ENCODE measurements around the gene MEMO1. TPM values are rescaled to one million over a fixed set of nuclear protein-coding genes. Genes with fewer than 3 reads are reported as not detected.
"Not testable (repeated sequence)": the region's sequence is repeated elsewhere in the genome, so short reads cannot be mapped to it uniquely, and the experiment has no call there.

MEMO1 gene
- total and polyA plus RNA-seq, 2 donors (not counting 1 experiment from before 2014, with no cell fraction given) = 44.8 to 65.8 TPM

DNA sequence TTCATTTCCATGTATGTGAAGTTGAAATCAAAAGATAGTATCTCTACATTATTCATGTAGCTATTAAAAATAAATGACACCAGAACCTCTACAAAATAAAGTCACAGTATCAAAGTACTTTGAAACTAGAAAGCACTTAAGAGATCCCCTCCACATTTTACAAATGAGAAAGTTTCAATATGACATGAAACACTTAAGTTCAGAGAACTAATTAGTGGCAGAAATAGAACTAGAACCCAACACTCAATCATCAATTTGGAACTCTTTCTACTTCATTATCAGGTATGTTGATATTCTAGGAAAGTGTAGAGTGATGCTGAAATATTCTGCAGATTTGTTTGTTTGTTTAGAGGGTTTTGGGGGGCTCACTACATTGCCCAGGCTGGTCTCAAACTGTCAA is 145.6 kb downstream of the MEMO1 start:
- no peak for TF ChIP-seq EZH2 (IDR thresholded peaks at IDR 0.05; ENCODE audit: borderline replicate concordance, insufficient read depth, low read depth, low read length, poor library complexity, severe bottlenecking)
- TF ChIP-seq, protein P1, sequence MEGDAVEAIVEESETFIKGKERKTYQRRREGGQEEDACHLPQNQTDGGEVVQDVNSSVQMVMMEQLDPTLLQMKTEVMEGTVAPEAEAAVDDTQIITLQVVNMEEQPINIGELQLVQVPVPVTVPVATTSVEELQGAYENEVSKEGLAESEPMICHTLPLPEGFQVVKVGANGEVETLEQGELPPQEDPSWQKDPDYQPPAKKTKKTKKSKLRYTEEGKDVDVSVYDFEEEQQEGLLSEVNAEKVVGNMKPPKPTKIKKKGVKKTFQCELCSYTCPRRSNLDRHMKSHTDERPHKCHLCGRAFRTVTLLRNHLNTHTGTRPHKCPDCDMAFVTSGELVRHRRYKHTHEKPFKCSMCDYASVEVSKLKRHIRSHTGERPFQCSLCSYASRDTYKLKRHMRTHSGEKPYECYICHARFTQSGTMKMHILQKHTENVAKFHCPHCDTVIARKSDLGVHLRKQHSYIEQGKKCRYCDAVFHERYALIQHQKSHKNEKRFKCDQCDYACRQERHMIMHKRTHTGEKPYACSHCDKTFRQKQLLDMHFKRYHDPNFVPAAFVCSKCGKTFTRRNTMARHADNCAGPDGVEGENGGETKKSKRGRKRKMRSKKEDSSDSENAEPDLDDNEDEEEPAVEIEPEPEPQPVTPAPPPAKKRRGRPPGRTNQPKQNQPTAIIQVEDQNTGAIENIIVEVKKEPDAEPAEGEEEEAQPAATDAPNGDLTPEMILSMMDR (IDR thresholded peaks at IDR 0.05) = no peak
- Histone ChIP-seq H4K20me1 (ENCODE audit: control insufficient read depth, insufficient read depth, low read length, poor library complexity, severe bottlenecking) (no peaks in the 10 kb centered on the region), H2AFZ (ENCODE audit: insufficient read depth, low read depth, low read length, poor library complexity, severe bottlenecking) (no peak overlapping the region), H3K79me2 (ENCODE audit: control insufficient read depth, insufficient read depth, low read length) (no peaks in the 10 kb centered on the region), H3K9ac (ENCODE audit: low read length) (no peak overlapping the region), H3K9me3 (ENCODE audit: control extremely low read depth in 1 of 3, control insufficient read depth in 2 of 3, insufficient read depth in 1 of 3, low read length in 2 of 3) (no peaks in the 10 kb centered on the region), H3K36me3 (replicated peaks in 1 of 2; ENCODE audit: control extremely low read depth in 1 of 2, control insufficient read depth in 1 of 2, extremely low read depth in 1 of 2, insufficient read depth in 2 of 2, low read length in 1 of 2) (peaks cover 0 to 6% of the 10 kb centered on the region in 2 experiments), H3K4me3 (ENCODE audit: control extremely low read depth in 1 of 5, extremely low read depth in 1 of 5, insufficient read depth in 1 of 5, low read depth in 2 of 5, low read length in 4 of 5) (no peak overlapping the region), H3K27me3 (replicated peaks in 1 of 4; ENCODE audit: control extremely low read depth in 1 of 4, control insufficient read depth in 3 of 4, insufficient read depth in 4 of 4, low read length in 3 of 4) (no peaks in the 10 kb centered on the region), H3K4me2 (replicated peaks; ENCODE audit: low read depth, low read length, poor library complexity, severe bottlenecking) (no peak overlapping the region), H3K27ac (ENCODE audit: low read length in 2 of 2) (no peak overlapping the region), H3K4me1 (ENCODE audit: control insufficient read depth in 2 of 2, insufficient read depth in 2 of 2, low read length in 2 of 2) (no peaks in the 10 kb centered on the region)
- POLR2A ChIA-PET = no interaction called here
- DNase-seq (no peak), ATAC-seq (ENCODE audit: low read depth) (no peak)
- H3K4me3 Mint-ChIP-seq = no peak overlapping the region
- H3K27me3 Mint-ChIP-seq = no peaks in the 10 kb centered on the region
- no peaks in the 10 kb centered on the region for H3K4me1 Mint-ChIP-seq
- intact Hi-C loops (cut with micrococcal nuclease) = no loop called here
- H3K9me3 Mint-ChIP-seq (ENCODE audit: insufficient read depth) = no peaks in the 10 kb centered on the region
- H3K27ac Mint-ChIP-seq = no peak overlapping the region
- CTCF ChIA-PET = interaction anchor here (0.6 to 0.8 kb wide), 2 partner anchors 8 to 47 kb away, joined by 3 to 4 read pairs; no protein-coding TSS in a partner anchor

DNA sequence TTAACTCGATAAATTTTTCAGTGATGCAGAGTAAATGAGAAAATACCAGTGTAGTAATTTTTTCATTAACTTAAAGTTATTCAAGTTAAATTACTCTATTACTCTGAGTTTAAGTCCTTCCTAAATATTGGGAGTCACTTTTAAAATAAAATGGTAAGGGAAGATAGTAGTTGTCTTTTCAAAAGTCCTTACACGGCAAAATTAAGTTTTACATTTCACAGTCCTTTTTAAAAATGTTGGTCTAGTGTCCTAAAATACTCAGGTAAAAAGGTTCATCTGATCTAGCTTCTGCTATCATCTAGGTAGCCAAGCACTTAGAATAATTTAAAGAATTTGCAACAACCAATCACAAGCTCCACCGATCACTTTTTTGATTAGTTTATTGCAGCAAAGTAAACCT is 146.9 kb downstream of the MEMO1 start:
- no peak overlapping the region for H3K4me3 Mint-ChIP-seq
- Histone ChIP-seq H3K27me3 (replicated peaks in 1 of 4; ENCODE audit: control extremely low read depth in 1 of 4, control insufficient read depth in 3 of 4, insufficient read depth in 4 of 4, low read length in 3 of 4) (no peaks in the 10 kb centered on the region), H3K9me3 (ENCODE audit: control extremely low read depth in 1 of 3, control insufficient read depth in 2 of 3, insufficient read depth in 1 of 3, low read length in 2 of 3) (no peaks in the 10 kb centered on the region), H3K4me1 (ENCODE audit: control insufficient read depth in 2 of 2, insufficient read depth in 2 of 2, low read length in 2 of 2) (no peaks in the 10 kb centered on the region), H3K4me2 (replicated peaks; ENCODE audit: low read depth, low read length, poor library complexity, severe bottlenecking) (no peak overlapping the region), H4K20me1 (ENCODE audit: control insufficient read depth, insufficient read depth, low read length, poor library complexity, severe bottlenecking) (no peaks in the 10 kb centered on the region), H3K9ac (ENCODE audit: low read length) (no peak overlapping the region), H3K4me3 (ENCODE audit: control extremely low read depth in 1 of 5, extremely low read depth in 1 of 5, insufficient read depth in 1 of 5, low read depth in 2 of 5, low read length in 4 of 5) (no peak overlapping the region), H3K36me3 (replicated peaks in 1 of 2; ENCODE audit: control extremely low read depth in 1 of 2, control insufficient read depth in 1 of 2, extremely low read depth in 1 of 2, insufficient read depth in 2 of 2, low read length in 1 of 2) (peaks cover 0 to 6% of the 10 kb centered on the region in 2 experiments), H3K79me2 (ENCODE audit: control insufficient read depth, insufficient read depth, low read length) (no peaks in the 10 kb centered on the region), H2AFZ (ENCODE audit: insufficient read depth, low read depth, low read length, poor library complexity, severe bottlenecking) (no peak overlapping the region), H3K27ac (ENCODE audit: low read length in 2 of 2) (no peak overlapping the region)
- DNase-seq (no peak), ATAC-seq (ENCODE audit: low read depth) (no peak)
- intact Hi-C loops (cut with micrococcal nuclease) = no loop called here
- ChIA-PET POLR2A (no interaction called here), CTCF (no interaction called here)
- no peak for TF ChIP-seq EZH2 (IDR thresholded peaks at IDR 0.05; ENCODE audit: borderline replicate concordance, insufficient read depth, low read depth, low read length, poor library complexity, severe bottlenecking)
- TF ChIP-seq, protein P1 (IDR thresholded peaks at IDR 0.05) = no peak
- H3K27ac Mint-ChIP-seq = no peak overlapping the region
- no peaks in the 10 kb centered on the region for H3K4me1 Mint-ChIP-seq
- H3K9me3 Mint-ChIP-seq (ENCODE audit: insufficient read depth) = no peaks in the 10 kb centered on the region
- no CpG with 5 or more reads among the region's 3 CpGs for WGBS (ENCODE audit: insufficient coverage)
- no peaks in the 10 kb centered on the region for H3K27me3 Mint-ChIP-seq

DNA sequence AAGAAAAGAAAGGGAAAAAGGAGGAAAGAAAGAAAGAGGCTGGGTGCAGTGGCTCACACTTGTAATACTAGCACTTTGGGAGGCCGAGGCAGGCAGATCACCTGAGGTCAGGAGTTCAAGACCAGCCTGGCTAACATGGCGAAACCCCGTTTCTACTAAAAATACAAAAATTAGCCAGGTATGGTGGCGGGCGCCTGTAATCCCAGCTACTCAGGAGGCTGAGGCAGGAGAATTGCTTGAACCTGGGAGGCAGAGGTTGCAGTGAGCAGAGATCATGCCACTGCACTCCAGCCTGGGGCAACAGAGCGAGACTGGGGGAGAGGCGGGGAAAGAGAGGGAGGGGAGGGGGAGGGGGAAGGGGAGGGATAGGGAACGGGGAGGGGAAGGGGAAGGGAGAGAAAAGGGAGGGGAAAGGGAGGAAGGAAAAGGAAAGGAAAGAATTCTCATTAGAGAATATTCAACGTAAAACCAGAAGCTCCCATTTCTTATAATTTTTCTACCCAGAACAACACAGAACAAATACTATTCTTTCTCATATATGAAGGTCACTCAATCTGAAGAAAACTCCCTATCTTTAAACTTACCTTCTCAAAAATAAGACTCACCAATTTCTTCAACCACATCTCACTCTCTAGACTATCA is 147.7 kb downstream of the MEMO1 start:
- H2AFZ ChIP-seq (ENCODE audit: insufficient read depth, low read depth, low read length, poor library complexity, severe bottlenecking); ATAC-seq (ENCODE audit: low read depth); H3K79me2 ChIP-seq (ENCODE audit: control insufficient read depth, insufficient read depth, low read length); H3K27me3 Mint-ChIP-seq; H4K20me1 ChIP-seq (ENCODE audit: control insufficient read depth, insufficient read depth, low read length, poor library complexity, severe bottlenecking); DNase-seq; POLR2A ChIA-PET; CTCF ChIA-PET; H3K4me3 ChIP-seq (ENCODE audit: control extremely low read depth in 1 of 5, extremely low read depth in 1 of 5, insufficient read depth in 1 of 5, low read depth in 2 of 5, low read length in 4 of 5); H3K4me1 ChIP-seq (ENCODE audit: control insufficient read depth in 2 of 2, insufficient read depth in 2 of 2, low read length in 2 of 2); H3K9ac ChIP-seq (ENCODE audit: low read length); H3K27ac Mint-ChIP-seq; H3K4me2 ChIP-seq (replicated peaks; ENCODE audit: low read depth, low read length, poor library complexity, severe bottlenecking); H3K4me1 Mint-ChIP-seq; intact Hi-C loops (cut with micrococcal nuclease); H3K4me3 Mint-ChIP-seq; H3K27ac ChIP-seq (ENCODE audit: low read length in 2 of 2); H3K9me3 Mint-ChIP-seq (ENCODE audit: insufficient read depth); H3K9me3 ChIP-seq (ENCODE audit: control extremely low read depth in 1 of 3, control insufficient read depth in 2 of 3, insufficient read depth in 1 of 3, low read length in 2 of 3); H3K27me3 ChIP-seq (replicated peaks in 1 of 4; ENCODE audit: control extremely low read depth in 1 of 4, control insufficient read depth in 3 of 4, insufficient read depth in 4 of 4, low read length in 3 of 4); H3K36me3 ChIP-seq (replicated peaks in 1 of 2; ENCODE audit: control extremely low read depth in 1 of 2, control insufficient read depth in 1 of 2, extremely low read depth in 1 of 2, insufficient read depth in 2 of 2, low read length in 1 of 2): not testable (repeated sequence)
- WGBS (ENCODE audit: insufficient coverage) = no CpG with 5 or more reads among the region's 9 CpGs
